NCI-H748 (cell line): ENCODE results near the gene PRM3.

Experiments used
- DNase-seq: peaks from one replicate; lab custom pipeline; 2025; ENCODE audit not compliant: unreplicated experiment; lab: John Stamatoyannopoulos, UW

The PRM3 gene

GRCh38 chr16:11259655-11260595, 13.5 kb downstream of the PRM3 start:
- DNase-seq = no peak

GRCh38 chr16:11258553-11259492, 14.6 kb downstream of the PRM3 start:
- DNase-seq = no peak

GRCh38 chr16:11257131-11257938, 16.1 kb downstream of the PRM3 start:
- peak; percentile 79 for DNase-seq

- DNase-seq = no peak
Measured at GRCh38 chr16:11256661-11257130, 16.7 kb downstream of the PRM3 start.

GRCh38 chr16:11255737-11256660, 17.4 kb downstream of the PRM3 start, which contains the start of gene SOCS1:
SOCS1 (minus strand) TSS chr16:11256204; CDS start chr16:11255478, 726 bp downstream.
- DNase-seq = peak; percentile 81

- peak; percentile 48 for DNase-seq
Measured at GRCh38 chr16:11254913-11255736, 18.3 kb downstream of the PRM3 start.

- no peak for DNase-seq
Measured at GRCh38 chr16:11253995-11254912, 19.2 kb downstream of the PRM3 start.

- no peak for DNase-seq
Measured at GRCh38 chr16:11253009-11253994, 20.1 kb downstream of the PRM3 start.

GRCh38 chr16:11252482-11252931, 20.9 kb downstream of the PRM3 start:
- no peak for DNase-seq

- DNase-seq = no peak
Measured at GRCh38 chr16:11251525-11252481, 21.6 kb downstream of the PRM3 start.

- peak; percentile 1 for DNase-seq
Measured at GRCh38 chr16:11250786-11251524, 22.5 kb downstream of the PRM3 start.

- DNase-seq = peak; percentile 34
Measured at GRCh38 chr16:11250091-11250785, 23.2 kb downstream of the PRM3 start.

GRCh38 chr16:11249233-11250061, 24.0 kb downstream of the PRM3 start:
- DNase-seq = no peak
